HG02642 (cell line): ENCODE results near the gene ANKRD34B.
"Not testable (repeated sequence)": the region's sequence is repeated elsewhere in the genome, so short reads cannot be mapped to it uniquely, and the experiment has no call there.

Source experiments
- ATAC-seq: cut with Tn5 transposase; IDR thresholded peaks from one replicate; pipeline ENCODE4 v1.9.1; 2021; ENCODE audit warnings: mild to moderate bottlenecking; ENCODE audit not compliant: unreplicated experiment, poor library complexity

The ANKRD34B gene

GRCh38 chr5:80569961-80570786 is at the start of gene ANKRD34B:
Gene ANKRD34B, minus strand, starts transcription at chr5:80570280. Its CDS starts 10,261 bp downstream, at chr5:80560019.
- ATAC-seq: no peak

- ATAC-seq: no peak
These were observed 49.0 kb upstream of the ANKRD34B start for GRCh38 chr5:80619086-80619485.

- no peak for ATAC-seq
These were observed 48.4 kb upstream of the ANKRD34B start for GRCh38 chr5:80618438-80618837.

GRCh38 chr5:80615266-80615914 is 45.3 kb upstream of the ANKRD34B start:
- ATAC-seq: no peak

- no peak for ATAC-seq
These were observed 39.6 kb upstream of the ANKRD34B start for GRCh38 chr5:80609692-80610091.

- ATAC-seq: no peak
These were observed 38.7 kb upstream of the ANKRD34B start for GRCh38 chr5:80608731-80609130.

- peak; percentile 66 for ATAC-seq
These were observed 37.8 kb upstream of the ANKRD34B start for GRCh38 chr5:80607832-80608231.

GRCh38 chr5:80607343-80607742 is 37.3 kb upstream of the ANKRD34B start:
- ATAC-seq: no peak

GRCh38 chr5:80600943-80601693 is 31.0 kb upstream of the ANKRD34B start:
- no peak for ATAC-seq

GRCh38 chr5:80597500-80597899 is 27.4 kb upstream of the ANKRD34B start:
- no peak for ATAC-seq

- ATAC-seq: no peak
These were observed 24.7 kb upstream of the ANKRD34B start for GRCh38 chr5:80594810-80595209.

GRCh38 chr5:80592761-80593160 is 22.7 kb upstream of the ANKRD34B start:
- ATAC-seq: no peak

GRCh38 chr5:80592105-80592504 is 22.0 kb upstream of the ANKRD34B start:
- no peak for ATAC-seq

- no peak for ATAC-seq
These were observed 21.3 kb upstream of the ANKRD34B start for GRCh38 chr5:80591352-80591751.

- ATAC-seq: no peak
These were observed 20.7 kb upstream of the ANKRD34B start for GRCh38 chr5:80590766-80591165.

- no peak for ATAC-seq
These were observed 18.9 kb upstream of the ANKRD34B start for GRCh38 chr5:80588858-80589540.

GRCh38 chr5:80584770-80585169 is 14.7 kb upstream of the ANKRD34B start:
- ATAC-seq: no peak

- ATAC-seq: not testable (repeated sequence)
These were observed 10.2 kb upstream of the ANKRD34B start for GRCh38 chr5:80580291-80580690.

GRCh38 chr5:80579050-80579449 is 9.0 kb upstream of the ANKRD34B start:
- ATAC-seq: no peak

GRCh38 chr5:80577707-80578106 is 7.6 kb upstream of the ANKRD34B start:
- ATAC-seq: no peak
